Astrocyte (in vitro differentiated cells and primary cell): ENCODE results near the gene INHBE. TPM values are rescaled to one million over a fixed set of nuclear protein-coding genes. Genes with fewer than 3 reads are reported as not detected.

Source experiments
- DNase-seq: peaks from one replicate; pipeline ENCODE4 v3.0.0-alpha.2; 2010; ENCODE audit warnings: low read depth
- FAIRE-seq: peaks from 2 replicates; lab custom pipeline; 2011; peaks lifted over from hg19 to GRCh38; lab: Jason Lieb, UNC
- H2AFZ ChIP-seq: 2 replicates; pipeline ENCODE4 v1.6.0; 2012; ENCODE audit warnings: low read depth, low read length, inconsistent platforms
- H3K27ac ChIP-seq: 2 replicates; pipeline ENCODE4 v1.5.1; 2011; ENCODE audit warnings: low read depth, low read length, inconsistent platforms
- H3K27me3 ChIP-seq: 2 replicates; pipeline ENCODE4 v1.6.0; 2011; ENCODE audit warnings: low read length, inconsistent platforms; ENCODE audit not compliant: insufficient read depth
- H3K36me3 ChIP-seq: 2 replicates; pipeline ENCODE4 v1.5.1; 2011; ENCODE audit warnings: low read length, inconsistent platforms; ENCODE audit not compliant: insufficient read depth
- H3K4me1 ChIP-seq: 2 replicates; pipeline ENCODE4 v1.5.1; 2011; ENCODE audit warnings: low read length, inconsistent platforms; ENCODE audit not compliant: insufficient read depth
- H3K4me2 ChIP-seq: 2 replicates; pipeline ENCODE4 v1.6.0; 2012; ENCODE audit warnings: low read length, inconsistent platforms
- H3K4me3 ChIP-seq: 2 replicates; pipeline ENCODE4 v1.5.1; 2011; ENCODE audit warnings: low read depth, mild to moderate bottlenecking, low read length, inconsistent platforms; ENCODE audit not compliant: insufficient read depth
- H3K79me2 ChIP-seq: 2 replicates; pipeline ENCODE4 v1.6.0; 2012; ENCODE audit warnings: mild to moderate bottlenecking, low read length, inconsistent platforms; ENCODE audit not compliant: insufficient read depth
- H3K9ac ChIP-seq: 2 replicates; pipeline ENCODE4 v1.6.0; 2012; ENCODE audit warnings: mild to moderate bottlenecking, low read length, inconsistent platforms
- H3K9me3 ChIP-seq: 2 replicates; pipeline ENCODE4 v1.5.1; 2012; ENCODE audit warnings: low read depth, mild to moderate bottlenecking, low read length, inconsistent platforms; ENCODE audit not compliant: insufficient read depth
- H4K20me1 ChIP-seq: 2 replicates; pipeline ENCODE4 v1.6.0; 2012; ENCODE audit warnings: low read length, inconsistent platforms; ENCODE audit not compliant: insufficient read depth
- H3K27ac Mint-ChIP-seq: one replicate; pipeline ENCODE4 v1.8.0; 2021; ENCODE audit warnings: mild to moderate bottlenecking, mixed read lengths; ENCODE audit not compliant: unreplicated experiment
- H3K27me3 Mint-ChIP-seq: one replicate; pipeline ENCODE4 v1.8.0; 2021; ENCODE audit warnings: low read depth, mixed read lengths; ENCODE audit not compliant: unreplicated experiment
- H3K36me3 Mint-ChIP-seq: one replicate; pipeline ENCODE4 v1.8.0; 2021; ENCODE audit warnings: low read depth, mixed read lengths; ENCODE audit not compliant: unreplicated experiment
- H3K4me1 Mint-ChIP-seq: one replicate; pipeline ENCODE4 v1.8.0; 2021; ENCODE audit warnings: low read depth, mixed read lengths; ENCODE audit not compliant: unreplicated experiment
- H3K4me3 Mint-ChIP-seq: one replicate; pipeline ENCODE4 v1.8.0; 2021; ENCODE audit warnings: mild to moderate bottlenecking, moderate library complexity, mixed read lengths; ENCODE audit not compliant: unreplicated experiment
- H3K9me3 Mint-ChIP-seq: one replicate; pipeline ENCODE4 v1.8.0; 2021; ENCODE audit warnings: mild to moderate bottlenecking, mixed read lengths; ENCODE audit not compliant: unreplicated experiment
- EZH2 ChIP-seq: IDR thresholded peaks from 2 replicates; pipeline ENCODE4 v1.6.1; 2012; ENCODE audit warnings: mild to moderate bottlenecking, low read length, inconsistent platforms; ENCODE audit not compliant: insufficient read depth
- total RNA-seq: library from RNA; stranded (reverse); gene quantifications from 2 replicates; pipeline ENCODE4 v1.2.1, GENCODE V29; 2021
- TF ChIP-seq, protein P1 (sequence below): IDR thresholded peaks from 2 replicates; pipeline ENCODE4 v1.5.1; 2011; ENCODE audit warnings: low read depth, mild to moderate bottlenecking, inconsistent platforms, low read length, moderate library complexity; ENCODE audit not compliant: insufficient read depth

Gene INHBE
- total RNA-seq, 1 donor from 2014 or later = 24.6 TPM

DNA sequence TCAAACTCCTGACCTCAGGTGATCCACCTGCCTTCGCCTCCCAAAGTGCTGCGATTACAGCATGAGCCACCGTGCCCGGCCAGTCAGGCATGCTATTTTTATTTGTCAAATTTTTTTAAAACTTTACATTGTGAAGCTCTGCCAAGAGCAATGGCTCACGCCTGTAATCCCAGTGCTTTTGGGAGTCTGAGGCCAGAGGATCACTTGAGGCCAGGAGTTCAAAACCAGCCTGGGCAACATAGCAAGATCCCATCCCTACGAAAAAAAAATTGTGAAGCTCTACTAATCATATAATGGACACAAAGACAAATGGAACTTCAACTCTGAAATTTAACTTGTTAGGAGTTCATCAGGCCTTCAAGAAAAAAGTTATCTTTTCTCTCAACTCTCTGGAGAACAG, 26.1 kb upstream of the INHBE start:
- no peak for FAIRE-seq
- H3K79me2 ChIP-seq = peaks cover 51% of the 10 kb centered on the region

DNA sequence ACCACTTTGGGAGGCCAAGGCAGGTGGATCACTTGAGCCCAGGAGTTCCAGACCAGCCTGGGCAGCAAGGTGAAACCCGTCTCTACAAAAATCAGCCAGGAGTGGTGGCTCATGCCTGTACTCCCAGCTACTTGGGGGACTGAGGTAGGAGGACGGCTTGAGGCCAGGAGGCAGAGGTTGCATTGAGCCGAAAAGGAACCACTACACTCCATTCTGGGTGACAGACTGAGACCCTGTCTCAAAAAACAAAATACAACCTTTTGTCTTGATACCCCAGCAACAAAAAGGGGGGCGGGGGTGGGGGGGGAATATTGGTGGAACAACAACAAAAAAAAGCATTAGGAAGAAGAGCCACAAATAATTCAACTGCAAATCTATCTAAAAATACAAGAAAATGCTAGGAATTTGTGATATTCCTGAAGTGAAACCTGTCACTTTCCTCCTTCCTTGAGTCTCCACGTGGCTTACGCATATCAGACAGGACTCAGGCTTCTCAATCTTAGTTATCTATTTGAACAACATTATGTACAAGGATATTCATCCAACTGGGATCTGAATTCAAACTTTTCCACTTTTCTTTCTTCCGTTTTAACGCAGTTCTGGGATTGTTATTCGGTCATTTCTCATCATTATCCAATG, 25.5 kb upstream of the INHBE start:
- peaks cover 4% of the 10 kb centered on the region for H3K4me1 ChIP-seq
- H3K9me3 Mint-ChIP-seq = no peaks in the 10 kb centered on the region
- peak overlapping the region; percentile 37 for H2AFZ ChIP-seq
- FAIRE-seq (no peak), DNase-seq (peak; percentile 4)
- peak overlapping the region; percentile 86 for H3K9ac ChIP-seq
- H3K27me3 Mint-ChIP-seq = no peaks in the 10 kb centered on the region
- H3K4me1 Mint-ChIP-seq = peaks cover 11% of the 10 kb centered on the region
- no peaks in the 10 kb centered on the region for H3K36me3 ChIP-seq
- H3K36me3 Mint-ChIP-seq = peaks cover 4% of the 10 kb centered on the region
- peaks cover 44% of the 10 kb centered on the region for H3K79me2 ChIP-seq
- peak overlapping the region; percentile 92 for H3K4me2 ChIP-seq
- H3K4me3 ChIP-seq = peak overlapping the region; percentile 76
- no peak for TF ChIP-seq EZH2
- TF ChIP-seq, protein P1, sequence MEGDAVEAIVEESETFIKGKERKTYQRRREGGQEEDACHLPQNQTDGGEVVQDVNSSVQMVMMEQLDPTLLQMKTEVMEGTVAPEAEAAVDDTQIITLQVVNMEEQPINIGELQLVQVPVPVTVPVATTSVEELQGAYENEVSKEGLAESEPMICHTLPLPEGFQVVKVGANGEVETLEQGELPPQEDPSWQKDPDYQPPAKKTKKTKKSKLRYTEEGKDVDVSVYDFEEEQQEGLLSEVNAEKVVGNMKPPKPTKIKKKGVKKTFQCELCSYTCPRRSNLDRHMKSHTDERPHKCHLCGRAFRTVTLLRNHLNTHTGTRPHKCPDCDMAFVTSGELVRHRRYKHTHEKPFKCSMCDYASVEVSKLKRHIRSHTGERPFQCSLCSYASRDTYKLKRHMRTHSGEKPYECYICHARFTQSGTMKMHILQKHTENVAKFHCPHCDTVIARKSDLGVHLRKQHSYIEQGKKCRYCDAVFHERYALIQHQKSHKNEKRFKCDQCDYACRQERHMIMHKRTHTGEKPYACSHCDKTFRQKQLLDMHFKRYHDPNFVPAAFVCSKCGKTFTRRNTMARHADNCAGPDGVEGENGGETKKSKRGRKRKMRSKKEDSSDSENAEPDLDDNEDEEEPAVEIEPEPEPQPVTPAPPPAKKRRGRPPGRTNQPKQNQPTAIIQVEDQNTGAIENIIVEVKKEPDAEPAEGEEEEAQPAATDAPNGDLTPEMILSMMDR = no peak
- peak overlapping the region; percentile 92 for H3K4me3 Mint-ChIP-seq
- no peaks in the 10 kb centered on the region for H3K27me3 ChIP-seq
- no peaks in the 10 kb centered on the region for H3K9me3 ChIP-seq
- H4K20me1 ChIP-seq = peaks cover 5% of the 10 kb centered on the region
- H3K27ac Mint-ChIP-seq = peak overlapping the region; percentile 84
- peak overlapping the region; percentile 84 for H3K27ac ChIP-seq

More for the DNA sequence above, 26.1 kb upstream of the INHBE start:
- Mint-ChIP-seq H3K4me1 (peaks cover 11% of the 10 kb centered on the region), H3K36me3 (peaks cover 4% of the 10 kb centered on the region), H3K4me3 (peak overlapping the region; percentile 92), H3K9me3 (no peaks in the 10 kb centered on the region), H3K27ac (no peak overlapping the region), H3K27me3 (no peaks in the 10 kb centered on the region)
- Histone ChIP-seq H4K20me1 (peaks cover 5% of the 10 kb centered on the region), H3K9ac (peak overlapping the region; percentile 86), H3K4me3 (peak overlapping the region; percentile 76), H3K9me3 (no peaks in the 10 kb centered on the region), H3K36me3 (peaks cover 3% of the 10 kb centered on the region), H3K4me2 (peak overlapping the region; percentile 92), H3K4me1 (peaks cover 4% of the 10 kb centered on the region), H3K27ac (no peak overlapping the region), H3K27me3 (no peaks in the 10 kb centered on the region), H2AFZ (no peak overlapping the region)
- TF ChIP-seq, protein P1 = no peak
- TF ChIP-seq EZH2 = no peak
- DNase-seq = no peak
